Right lobe of liver (tissue), 4 donors: ENCODE measurements around the gene SLC29A1.

Experiments
- POLR2A ChIP-seq: fragments of 450-650 bp; IDR thresholded peaks from one replicate; pipeline ENCODE4 v1.6.1; 2017; ENCODE audit warnings: antibody characterized with exemption, mild to moderate bottlenecking
- TF ChIP-seq, protein P1 (sequence below), 4 donors: fragments of 200-600 bp in 3 of 4; fragments of 450-650 bp in 1 of 4; IDR thresholded peaks; one replicate each; pipeline versions ENCODE4 v1.5.1 to v1.8.0; 2016 to 2022; ENCODE audit warnings: antibody characterized with exemption in 4 of 4, mild to moderate bottlenecking in 2 of 4
- donor health status: DM: no; HTN: no; CAD: no.
- donor health status: DM: no; HTN: no; CAD: no.
- donor health status: DM: no; HTN: yes; CAD: no.

DNA sequence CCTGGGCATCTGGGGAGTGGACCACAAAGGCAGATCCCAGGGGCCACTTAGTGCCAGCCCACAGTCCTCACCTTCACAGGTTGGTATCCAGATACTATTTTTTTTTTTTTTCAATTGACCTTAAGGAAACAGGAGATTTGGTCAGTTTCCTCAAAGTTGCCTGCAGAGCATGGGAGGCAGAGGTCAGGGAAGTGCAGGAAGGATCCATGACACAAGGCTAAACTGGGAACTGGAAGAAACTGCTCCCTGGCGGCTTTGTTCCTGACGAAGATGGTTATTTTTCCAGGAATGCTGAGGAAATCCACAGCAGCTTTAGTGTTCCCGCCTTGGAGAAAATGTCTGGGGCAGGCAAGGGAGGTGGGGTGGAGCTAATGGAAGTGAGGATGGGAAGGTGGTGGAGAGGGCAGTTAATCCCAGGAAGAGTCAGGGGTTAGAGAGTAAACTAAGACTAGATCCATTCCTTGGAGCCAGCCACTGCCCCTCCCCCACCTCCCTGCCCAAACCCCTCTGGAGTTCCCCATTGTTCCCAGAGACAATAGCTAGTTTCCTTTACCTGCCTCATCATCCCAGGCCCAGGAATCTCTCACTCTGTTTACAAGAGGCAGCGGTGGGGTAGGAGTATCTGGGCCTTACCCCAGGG is 20.9 kb upstream of the SLC29A1 start:
- TF ChIP-seq, protein P1, sequence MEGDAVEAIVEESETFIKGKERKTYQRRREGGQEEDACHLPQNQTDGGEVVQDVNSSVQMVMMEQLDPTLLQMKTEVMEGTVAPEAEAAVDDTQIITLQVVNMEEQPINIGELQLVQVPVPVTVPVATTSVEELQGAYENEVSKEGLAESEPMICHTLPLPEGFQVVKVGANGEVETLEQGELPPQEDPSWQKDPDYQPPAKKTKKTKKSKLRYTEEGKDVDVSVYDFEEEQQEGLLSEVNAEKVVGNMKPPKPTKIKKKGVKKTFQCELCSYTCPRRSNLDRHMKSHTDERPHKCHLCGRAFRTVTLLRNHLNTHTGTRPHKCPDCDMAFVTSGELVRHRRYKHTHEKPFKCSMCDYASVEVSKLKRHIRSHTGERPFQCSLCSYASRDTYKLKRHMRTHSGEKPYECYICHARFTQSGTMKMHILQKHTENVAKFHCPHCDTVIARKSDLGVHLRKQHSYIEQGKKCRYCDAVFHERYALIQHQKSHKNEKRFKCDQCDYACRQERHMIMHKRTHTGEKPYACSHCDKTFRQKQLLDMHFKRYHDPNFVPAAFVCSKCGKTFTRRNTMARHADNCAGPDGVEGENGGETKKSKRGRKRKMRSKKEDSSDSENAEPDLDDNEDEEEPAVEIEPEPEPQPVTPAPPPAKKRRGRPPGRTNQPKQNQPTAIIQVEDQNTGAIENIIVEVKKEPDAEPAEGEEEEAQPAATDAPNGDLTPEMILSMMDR (IDR thresholded peaks at IDR 0.05): no peak
- TF ChIP-seq POLR2A: no peak
